ENCODE results near the gene CHKB.

CHKB gene

DNA sequence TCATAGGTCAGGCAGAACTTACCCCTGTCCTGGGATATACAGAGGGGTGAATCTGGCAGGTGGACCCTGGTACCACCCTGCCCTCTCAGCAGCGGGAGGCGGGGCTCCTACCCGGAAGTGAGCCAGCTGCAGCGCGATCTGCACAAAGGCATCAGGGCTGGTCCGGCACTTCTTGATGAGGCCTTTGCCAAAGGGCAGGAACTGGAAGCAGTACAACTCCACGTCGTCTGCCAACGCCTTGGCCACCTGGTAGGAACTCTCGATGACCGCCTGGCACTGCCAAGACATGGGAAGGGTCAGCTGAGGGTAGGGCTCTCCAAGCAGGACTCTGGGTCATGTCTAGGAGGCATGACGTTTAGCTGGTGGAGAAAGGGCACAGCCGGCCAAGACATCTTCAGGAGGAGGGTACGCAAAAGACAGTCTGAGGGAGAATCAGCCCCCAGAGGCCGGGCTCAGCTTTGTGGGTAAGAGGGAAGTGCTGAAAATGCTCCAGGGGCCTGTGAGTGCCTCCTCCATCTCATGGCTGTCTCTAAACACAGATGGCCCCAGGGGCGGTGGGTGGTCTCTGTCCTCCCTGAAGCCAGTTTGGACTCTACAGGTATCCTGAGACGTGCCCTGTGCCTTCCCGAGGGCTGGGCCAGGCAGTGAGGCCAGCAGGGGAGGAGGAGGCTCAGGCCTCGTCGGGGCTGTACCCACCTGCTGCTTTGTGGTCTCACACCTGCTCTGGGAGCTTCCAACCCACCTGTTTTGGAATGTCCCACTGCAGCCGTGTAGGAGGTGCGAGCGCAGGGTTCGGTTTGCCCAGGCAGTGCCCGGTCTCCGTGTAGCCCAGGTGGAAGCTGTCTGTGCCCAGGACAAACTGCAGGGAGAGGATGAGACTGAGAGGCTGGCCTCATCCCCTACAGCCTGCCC lies 11.1 kb downstream of the CHKB start:
- DNase-seq, result no peak

DNA sequence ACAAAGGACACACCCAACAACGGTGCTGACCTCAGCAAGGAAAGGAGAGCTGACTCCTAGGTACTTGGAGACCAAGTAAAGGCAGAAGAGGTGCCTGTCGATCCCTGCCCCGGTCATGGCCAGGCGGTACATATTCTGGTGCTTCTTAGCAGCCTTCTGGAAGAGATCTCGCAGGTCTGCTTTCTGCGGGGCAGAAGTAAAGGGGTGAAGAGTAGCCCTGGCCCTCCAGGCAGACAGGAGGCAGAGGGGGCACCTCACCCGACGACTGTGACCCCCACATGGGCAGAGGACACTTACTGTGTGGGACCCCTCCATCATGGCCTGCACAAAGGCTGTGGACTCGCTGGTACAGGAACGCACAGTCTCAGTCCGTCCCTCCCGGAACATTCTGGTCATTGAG lies 11.8 kb downstream of the CHKB start:
- DNase-seq, result no peak

DNA sequence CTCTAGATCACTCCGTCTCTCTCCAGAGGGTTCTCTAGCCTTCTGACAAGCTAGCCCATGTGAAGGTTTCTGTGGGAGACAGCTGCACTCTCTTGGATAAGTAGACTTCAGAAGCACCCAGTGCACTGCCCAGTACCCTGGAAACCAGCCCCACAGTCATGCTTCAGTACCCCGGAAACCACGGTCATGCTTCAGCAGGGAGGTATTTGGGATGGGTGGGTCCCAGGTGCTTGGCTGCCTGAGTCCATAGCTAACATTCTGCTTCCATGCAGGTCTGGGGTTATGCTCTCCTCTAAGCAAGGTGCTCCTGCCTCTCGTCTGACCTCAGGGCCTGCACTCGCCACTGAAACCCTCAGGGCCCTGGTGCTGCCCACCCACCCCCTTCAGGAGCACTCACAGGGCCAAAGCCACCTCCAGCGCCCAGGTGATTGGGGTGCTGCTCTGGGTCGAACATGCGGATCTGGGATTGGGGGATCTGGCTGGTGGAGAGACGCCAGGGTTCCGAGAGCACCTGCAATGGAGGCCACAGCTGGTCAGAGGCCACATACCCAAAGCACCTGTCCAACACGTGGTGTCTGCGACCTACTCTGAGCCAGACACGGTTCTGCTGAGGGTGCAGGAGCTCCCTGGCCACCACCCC lies 12.6 kb downstream of the CHKB start:
- DNase-seq, result no peak

DNA sequence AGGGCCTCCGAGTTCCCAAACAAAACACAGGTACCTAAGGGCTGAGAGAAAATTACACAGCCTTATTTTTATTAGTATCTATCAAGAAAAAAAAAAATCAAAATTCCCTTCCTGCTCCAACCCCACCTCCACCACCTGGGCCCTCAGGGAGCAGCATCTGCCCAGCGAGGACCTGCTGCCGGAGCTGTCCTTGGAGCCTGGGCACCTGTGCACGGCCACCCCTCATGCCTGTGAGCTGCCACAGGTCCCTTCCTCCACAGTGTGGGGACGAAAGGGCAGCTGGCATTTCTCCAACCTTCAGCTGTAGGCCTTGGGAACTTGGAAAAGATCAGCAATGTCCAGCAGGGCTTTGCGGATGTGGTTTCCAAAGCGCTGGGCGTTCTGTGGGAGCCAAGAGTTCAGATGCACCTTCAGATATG lies 13.6 kb downstream of the CHKB start:
- DNase-seq, result no peak

DNA sequence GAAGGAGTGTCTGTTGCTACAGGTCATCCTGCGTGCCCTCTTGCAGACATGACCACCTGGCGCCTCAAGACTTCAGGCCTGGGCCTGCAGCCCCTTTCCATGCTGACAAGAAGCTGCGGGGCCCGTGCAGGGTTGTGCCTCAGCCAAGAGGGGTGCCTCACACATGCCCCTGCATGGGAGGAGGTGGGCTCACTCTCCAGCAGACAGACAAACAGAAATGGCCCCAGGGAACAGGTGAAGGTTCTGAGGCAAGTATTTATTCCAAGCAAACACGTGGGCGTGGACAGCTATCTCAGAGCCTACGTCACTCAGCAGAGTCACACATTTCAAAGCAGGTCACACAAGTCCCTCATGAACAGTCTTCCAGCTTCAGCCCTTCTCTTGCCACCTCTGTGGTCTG lies 14.0 kb downstream of the CHKB start:
- DNase-seq, result no peak

DNA sequence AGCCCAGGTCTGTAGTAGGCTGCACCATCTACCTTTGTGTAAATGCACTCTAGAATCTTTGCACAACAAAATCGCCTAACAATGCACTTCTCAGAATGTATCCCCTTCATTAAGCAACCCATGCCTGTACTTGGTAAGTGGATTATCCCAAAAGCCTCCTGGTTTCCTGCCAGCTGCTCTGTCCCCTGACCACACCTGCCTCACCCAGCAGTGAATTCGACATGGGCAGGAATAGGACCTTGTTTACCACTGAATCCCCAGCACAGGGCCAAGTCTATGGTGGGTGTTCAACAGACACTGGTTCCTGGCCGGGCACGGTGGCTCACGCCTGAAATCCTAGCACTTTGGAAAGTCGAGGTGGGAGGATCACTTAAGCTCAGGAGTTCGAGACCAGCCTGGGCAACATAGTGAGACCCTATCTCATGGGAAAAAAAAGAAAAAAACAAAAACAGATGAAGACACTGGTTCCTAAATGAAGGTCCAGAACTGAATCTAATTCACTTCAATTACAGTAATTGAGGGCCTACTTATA lies 14.9 kb downstream of the CHKB start:
- DNase-seq, result no peak

DNA sequence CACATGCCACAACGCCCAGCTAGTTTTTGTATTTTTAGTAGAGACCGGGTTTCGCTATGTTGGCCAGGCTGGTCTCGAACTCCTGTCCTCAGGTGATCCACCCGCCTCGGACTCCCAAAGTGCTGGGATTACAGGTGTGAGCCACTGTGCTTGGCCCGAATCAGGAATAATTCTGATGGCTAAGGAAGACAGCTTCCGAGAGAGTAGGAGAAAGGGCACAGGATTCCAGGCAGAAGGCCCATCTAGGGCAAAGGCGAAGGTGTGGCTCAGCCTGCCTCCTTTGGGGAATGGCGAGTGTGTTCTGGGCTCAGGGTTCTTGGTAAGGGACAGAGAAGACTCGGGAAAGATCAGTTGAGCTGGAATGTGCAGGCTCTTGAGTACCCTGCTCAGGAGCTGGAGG lies 18.4 kb downstream of the CHKB start:
- no peak for DNase-seq

DNA sequence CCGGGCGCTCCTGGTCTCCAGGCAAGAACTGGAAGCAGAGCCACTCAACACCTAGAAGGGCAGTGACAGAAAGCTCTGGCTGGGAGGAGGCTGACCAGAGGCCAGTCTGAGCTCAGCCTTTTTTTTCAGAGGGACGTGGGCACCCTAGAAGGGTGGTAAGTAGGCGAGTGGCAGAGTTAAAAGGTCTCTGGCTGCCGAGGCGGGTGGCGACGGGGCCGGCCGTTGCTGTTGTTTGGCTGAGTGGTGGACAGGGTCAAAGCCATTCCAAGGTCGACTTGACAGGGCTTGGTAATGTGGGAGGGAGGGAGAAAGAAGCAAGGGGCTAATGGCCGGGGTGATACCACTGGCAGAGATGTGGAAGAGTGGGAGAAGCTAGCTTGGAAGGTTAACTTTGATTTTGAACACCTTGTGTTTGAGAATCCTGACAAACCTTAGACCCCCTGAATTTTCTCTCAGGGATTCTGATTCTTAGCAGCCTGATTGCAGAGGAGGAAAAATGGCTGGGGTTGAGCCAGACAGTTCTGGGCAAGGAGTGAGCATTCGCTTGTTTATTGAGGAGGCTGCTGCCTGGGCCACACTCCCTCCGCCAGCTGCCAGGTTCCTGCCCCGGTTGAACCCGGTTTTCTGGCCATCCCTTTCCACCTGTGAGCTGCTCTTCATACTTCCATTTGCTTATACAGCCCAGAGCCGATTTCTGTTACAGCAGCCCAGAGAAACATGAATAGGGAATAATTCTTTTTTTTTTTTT lies 19.1 kb downstream of the CHKB start:
- no peak for DNase-seq

DNA sequence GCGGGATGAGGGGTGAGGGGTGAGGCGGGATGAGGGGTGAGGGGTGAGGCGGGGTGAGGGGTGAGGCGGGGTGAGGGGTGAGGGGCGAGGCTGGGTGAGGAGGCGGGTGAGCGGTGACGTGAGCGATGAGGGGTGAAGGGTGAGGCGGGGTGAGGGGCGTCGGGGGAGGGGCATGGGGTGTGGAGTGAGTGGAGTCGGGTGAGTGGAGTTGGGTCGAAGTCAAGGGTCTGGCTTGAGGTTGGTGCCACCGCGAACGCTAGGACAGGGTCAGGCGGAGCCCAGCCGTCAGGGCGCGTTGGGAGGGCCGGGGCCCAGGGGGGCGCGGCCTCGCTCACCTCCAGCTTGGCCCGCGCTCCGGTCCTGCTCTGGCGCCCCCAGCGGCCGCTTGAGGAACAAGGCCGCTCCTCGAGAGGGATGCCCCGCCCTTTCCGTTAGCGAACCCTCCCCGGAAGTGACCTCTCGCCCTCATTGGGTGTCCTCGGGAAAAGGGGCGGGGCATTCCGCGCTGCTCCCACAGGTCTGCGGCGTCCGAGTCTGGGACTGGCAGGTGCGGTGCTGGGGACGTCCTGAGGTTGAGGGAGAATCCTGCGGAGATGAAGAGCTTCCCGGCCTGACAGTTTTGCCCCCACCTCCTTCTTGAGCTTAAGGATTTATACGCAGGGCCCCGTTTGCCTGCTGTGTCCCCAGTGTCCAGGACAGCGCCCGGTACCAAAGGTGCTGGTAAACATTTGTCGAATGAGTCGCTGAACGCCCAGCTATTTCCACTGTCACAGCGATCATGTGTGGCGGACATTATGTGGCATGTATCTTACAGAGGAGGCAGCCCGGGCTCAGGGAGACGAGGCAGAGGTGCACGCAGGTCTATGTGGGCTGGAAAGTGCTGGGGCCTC lies 19.9 kb downstream of the CHKB start, which contains the start of gene SYCE3:
SYCE3 (minus strand) TSS at position 397 of the 890 bp plus-strand sequence. CDS start 6,514 bp downstream, outside the sequence.
- DNase-seq, result peak; percentile 95

DNA sequence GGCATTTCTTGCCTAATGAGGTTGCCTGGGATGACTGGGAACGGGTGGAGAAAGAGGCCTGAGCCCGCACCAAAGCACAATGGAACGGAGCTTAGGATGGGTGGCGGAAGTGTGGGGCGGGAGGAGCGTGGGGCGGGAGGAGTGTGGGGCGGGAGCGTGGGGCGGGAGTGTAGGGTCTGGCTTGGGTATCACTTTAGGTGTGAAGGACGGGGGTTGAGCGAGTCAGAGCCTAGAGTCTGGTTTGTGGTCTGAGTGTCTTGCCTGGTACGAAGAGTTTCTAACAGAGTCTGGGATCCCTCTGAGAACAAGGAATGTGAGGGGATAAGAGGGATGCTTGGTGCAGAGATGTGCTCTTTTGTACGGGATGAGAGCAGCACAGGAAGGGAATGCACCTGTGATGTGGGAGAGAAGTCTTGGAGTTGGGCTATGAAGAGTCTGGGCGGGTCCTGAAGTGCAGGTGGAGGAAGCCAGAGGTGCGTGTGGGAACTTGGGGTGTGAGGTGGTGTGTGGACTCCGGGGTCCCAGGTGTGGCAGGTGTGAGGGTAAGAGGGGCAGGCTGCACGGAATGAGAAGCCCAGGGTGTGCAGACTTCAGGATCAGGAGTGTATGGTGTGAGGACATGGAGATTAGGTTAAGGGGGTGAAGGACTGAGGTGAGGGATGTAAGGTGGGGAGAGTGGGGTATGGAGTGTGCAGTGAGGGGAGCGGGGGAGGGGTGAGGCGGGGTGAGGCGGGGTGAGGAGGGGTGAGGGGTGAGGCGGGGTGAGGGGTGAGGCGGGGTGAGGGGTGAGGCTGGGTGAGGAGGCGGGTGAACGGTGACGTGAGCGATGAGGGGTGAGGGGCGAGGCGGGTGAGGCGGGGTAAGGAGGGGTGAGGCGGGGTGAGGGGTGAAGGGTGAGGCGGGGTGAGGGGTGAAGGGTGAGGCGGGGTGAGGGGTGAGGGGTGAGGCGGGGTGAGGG lies 21.0 kb downstream of the CHKB start:
- no peak for DNase-seq

DNA sequence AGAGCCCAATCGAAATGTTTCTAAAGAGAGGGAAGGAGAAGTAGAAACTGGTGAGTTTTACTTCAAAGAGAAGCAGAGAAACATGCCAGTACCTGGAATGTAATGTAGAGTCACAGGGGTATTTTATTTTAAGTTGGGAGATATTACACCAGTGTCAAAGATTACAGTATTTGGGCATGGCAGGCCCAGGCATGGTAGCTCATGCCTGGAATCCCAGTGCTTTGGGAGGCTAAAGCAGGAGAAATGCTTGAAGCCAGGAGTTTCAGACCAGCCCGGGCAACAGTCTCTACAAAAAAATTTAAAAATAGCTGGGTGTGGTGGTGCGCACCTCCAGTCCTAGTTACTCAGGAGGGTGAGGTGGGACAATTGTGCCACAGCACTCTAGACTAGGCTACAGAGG lies 22.6 kb downstream of the CHKB start:
- no peak for DNase-seq

DNA sequence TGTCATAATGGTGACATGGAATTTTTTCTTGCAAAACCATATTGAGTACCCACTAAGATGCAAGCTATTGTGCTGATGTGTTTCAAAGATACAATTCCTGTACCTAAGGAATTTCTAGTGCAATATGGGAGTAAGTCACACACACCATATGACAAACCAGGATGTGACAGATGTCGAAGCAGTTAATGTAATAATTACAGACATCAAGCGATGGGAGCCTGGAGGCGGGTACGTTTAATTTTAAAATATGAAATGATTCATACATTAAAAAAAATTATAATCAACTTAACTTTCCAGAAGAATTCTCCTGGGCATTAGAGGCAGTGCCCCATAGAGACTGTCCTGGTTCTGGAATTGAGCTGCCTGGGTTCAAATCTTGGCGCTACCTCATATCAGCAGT lies 25.9 kb downstream of the CHKB start:
- no peak for DNase-seq

DNA sequence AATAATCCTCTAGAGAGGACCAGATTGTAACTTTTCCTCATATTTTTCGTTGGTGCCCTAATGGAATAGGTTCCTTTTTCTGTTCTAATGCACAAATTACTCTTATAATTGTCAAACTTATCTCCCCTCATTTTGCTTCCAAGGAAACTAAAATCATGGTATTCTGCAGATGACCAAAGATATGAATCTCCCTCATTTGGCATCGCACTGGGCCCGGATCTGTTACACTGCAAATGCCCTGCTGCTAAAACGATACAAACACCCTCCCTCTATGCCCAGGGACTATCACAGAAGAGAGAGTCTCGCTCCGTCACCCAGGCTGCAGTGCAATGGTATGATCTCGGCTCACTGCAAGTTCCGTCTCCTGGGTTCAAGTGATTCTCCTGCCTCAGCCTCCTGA lies 29.3 kb downstream of the CHKB start:
- DNase-seq, result no peak

DNA sequence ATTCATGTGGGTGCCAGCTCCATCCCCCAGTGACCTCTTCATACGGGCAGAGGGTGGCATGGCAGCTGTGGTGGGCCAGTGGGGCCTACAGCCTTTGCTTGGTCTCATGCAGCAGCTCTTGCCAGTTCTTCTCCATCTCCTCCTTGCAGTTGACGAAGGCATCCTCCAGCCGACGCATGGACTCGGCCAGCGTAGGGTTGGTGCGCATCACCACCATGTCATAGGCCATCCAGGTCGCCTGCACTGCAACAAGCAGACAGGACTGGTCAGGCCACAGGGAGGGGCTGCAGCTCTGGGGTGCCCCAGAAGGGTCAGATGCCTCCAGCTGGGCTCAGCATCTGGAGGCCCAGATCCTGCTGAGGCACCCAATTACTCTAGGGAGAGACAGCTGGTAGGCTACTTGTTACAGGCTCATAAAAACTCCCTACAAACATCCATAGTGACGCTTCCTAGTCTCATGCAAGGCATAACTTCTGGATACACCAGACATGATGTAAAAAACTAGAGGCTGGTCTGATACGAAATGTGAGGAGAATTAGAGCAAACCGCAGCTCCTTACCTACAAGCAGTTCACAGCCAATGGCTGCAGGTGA lies 31.4 kb downstream of the CHKB start:
- no peak for DNase-seq

DNA sequence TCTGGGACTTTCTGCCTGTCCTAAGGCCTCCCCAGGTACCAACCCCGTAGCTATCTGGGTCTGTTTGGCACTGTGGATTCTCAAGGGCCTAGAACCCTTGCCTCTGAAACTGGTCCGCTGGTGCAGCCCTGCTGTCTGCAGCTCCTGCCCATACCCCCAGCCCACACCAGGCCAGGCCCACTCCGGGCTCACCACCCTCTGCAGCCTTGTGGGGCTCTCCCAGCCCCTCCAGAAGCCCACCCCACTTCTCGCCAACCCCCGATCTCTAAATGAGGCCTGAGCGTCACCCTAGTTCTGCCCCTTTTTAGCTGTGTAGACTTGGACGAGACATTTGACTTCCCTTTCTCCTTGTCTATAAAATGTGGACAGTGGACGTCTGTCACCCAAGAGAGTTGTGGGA lies 32.3 kb downstream of the CHKB start:
- DNase-seq, result no peak

DNA sequence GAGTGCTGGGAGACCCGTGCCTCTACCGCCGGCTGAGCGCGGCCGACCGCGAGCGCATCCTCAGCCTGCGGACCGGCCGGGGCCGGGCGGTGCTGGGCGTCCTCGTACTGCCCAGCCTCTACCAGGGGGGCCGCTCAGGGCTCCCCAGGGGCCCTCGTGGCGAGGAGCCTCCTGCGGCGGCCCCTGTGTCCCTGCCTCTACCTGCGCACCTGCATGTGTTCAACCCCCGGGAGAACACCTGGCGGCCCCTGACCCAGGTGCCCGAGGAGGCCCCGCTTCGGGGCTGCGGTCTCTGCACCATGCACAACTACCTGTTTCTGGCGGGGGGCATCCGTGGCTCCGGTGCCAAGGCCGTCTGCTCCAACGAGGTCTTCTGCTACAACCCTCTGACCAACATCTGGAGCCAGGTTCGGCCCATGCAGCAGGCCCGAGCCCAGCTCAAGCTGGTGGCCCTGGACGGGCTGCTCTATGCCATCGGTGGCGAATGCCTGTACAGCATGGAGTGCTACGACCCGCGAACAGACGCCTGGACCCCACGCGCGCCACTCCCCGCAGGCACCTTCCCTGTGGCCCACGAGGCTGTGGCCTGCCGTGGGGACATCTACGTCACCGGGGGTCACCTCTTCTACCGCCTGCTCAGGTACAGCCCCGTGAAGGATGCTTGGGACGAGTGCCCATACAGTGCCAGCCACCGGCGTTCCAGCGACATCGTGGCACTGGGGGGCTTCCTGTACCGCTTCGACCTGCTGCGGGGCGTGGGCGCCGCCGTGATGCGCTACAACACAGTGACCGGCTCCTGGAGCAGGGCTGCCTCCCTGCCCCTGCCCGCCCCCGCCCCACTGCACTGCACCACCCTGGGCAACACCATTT lies 33.5 kb downstream of the CHKB start:
- no peak for DNase-seq

DNA sequence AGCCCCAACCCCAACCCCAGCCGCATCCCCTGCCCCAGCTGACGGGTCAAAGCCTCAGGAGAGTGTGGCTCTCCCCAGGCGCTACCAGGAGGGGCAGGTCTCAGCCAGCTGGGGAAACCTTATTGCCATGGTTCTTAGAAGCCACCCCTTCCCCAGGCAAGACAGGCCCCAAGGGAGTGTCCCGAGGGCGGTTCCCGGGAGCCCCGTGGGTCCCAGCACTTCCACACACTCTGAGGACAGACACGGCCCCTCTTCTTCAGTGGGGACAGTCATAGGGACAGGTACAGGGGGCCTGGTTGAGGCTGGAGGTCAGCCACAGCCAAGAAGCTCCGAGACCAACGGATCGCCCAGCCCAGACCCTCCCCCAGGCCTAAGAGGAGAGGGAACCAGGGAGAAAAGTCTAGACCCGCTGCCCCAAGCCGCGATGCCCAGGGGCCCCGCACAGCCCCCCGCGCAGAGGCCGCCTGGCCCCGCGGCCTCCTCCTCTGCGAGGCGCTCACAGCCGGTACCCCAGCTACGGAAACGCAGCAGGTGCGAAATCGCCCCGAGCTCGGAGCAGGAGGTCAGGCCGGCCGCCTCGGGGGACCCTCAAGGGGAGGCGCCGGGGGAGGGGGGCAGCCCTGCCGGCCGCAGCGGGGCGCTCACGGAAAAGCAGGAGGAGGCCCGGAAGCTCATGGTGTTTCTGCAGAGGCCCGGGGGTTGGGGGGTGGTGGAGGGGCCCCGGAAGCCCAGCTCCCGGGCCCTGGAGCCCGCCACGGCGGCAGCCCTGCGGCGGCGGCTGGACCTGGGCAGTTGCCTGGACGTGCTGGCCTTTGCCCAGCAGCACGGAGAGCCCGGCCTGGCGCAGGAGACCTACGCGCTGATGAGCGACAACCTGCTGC lies 34.4 kb downstream of the CHKB start:
- DNase-seq, result no peak

DNA sequence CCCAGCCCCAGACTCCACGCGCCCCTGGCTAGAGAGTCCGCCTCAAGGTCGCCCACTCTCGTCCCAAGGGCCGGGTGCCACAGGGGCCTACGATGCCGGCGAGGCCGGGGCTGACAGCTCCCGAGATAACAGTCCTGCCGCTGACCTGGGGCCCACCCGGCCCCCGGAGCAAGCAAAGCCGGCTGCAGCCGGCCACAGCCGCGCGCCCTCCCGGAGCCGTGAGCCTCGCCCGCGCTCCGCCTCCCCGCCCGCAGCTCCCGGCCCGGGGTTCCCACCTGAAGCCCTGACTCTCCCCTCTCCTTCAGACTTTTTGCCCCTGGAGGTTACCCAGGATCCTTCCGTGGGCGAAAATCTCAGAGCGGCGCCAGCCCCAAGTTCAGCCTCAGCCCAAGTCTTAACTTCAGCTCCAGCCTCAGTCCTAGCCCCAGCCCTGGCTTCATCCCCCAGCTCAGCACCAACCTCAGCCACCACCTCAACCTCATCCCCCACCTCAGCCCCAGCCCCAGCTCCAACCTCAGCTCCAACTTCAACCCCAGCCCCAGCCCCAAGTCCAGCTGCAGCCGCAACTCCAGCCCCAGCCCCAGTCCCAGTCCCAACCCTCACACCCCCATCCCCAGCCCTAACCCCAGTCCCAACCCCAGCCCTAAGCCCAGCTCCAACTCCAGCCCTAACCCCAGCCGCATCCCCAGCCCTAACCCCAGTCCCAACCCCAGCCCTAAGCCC lies 35.2 kb downstream of the CHKB start:
- DNase-seq, result no peak
